Astrocyte (in vitro differentiated cells and primary cell): ENCODE results near the gene E4F1.

ENCODE experiments used
- CTCF ChIP-seq: IDR thresholded peaks from 2 replicates; pipeline ENCODE4 v1.5.1; 2011; ENCODE audit warnings: low read depth, mild to moderate bottlenecking, inconsistent platforms, low read length, moderate library complexity; ENCODE audit not compliant: insufficient read depth
- EZH2 ChIP-seq: IDR thresholded peaks from 2 replicates; pipeline ENCODE4 v1.6.1; 2012; ENCODE audit warnings: mild to moderate bottlenecking, low read length, inconsistent platforms; ENCODE audit not compliant: insufficient read depth

- TF ChIP-seq CTCF (no peak), EZH2 (no peak)
Observed at GRCh38 chr16:2179576-2179975, 43.8 kb upstream of the E4F1 start.
